PFSK-1 (cell line): ENCODE results near the gene UBTD2.

Source experiments
- POLR2AphosphoS5 ChIP-seq: IDR thresholded peaks from 2 replicates; pipeline ENCODE4 v1.6.1; 2012; ENCODE audit warnings: low read depth, mild to moderate bottlenecking, control low read depth, low read length, moderate library complexity
- SIN3A ChIP-seq: IDR thresholded peaks from 2 replicates; pipeline ENCODE4 v1.6.1; 2012; ENCODE audit warnings: mild to moderate bottlenecking, low read length, moderate library complexity, borderline replicate concordance; ENCODE audit not compliant: insufficient read depth

DNA sequence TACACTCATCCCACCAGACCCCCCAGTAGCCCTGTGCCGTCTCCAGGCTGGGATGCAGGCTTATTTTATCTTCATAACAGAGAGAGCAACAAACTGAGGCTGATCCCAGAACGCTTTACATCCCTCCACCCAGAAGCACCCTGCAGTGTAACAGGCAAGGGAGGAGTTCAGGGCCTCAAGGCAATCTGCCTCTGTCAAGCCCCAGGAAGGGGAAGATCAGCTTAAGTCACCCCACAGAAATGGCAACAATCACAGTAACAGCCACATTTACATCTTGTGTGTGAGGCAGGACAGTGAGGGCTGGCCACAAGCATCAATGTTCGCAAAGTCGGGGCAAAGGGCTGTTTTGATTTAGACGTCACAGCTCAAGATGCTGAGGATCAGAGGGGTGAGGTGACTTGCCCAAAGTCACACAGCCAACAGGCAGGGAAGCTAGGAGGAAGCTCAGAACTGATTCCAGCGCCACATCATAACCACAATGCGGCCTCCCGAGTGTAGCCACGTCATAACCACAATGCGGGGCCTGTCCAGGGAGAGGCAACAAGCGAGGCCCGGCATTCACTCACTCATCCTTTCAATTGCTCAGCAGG lies 109.9 kb downstream of the UBTD2 start:
- TF ChIP-seq SIN3A (no peak), POLR2AphosphoS5 (no peak)
